GM12878 (cell line): ENCODE measurements around the gene LAMA5. TPM values are rescaled to one million over a fixed set of nuclear protein-coding genes. Genes with fewer than 3 reads are reported as not detected.
A peak's percentile ranks its signal among the peaks of the same experiment; 100 is the strongest.

ENCODE experiments used
- ATAC-seq: fragments of 200-7000 bp; cut with Tn5 transposase; 3 replicates; pipeline ENCODE4 v1.9.1; 2020; ENCODE audit warnings: mild to moderate bottlenecking, moderate library complexity
- BruUV-seq: library from RNA; stranded (reverse); fragments of 400-500 nt; replicated peaks from 2 replicates; lab custom pipeline; 2021; lab: Mats Ljungman, UMichigan
- CTCF ChIA-PET: fragments of 300-600 bp; sonication (Branson Sonifier 250); formaldehyde crosslinking; extraction: SDS; loops from one replicate; lab custom pipeline; 2021; ENCODE audit warnings: inconsistent platforms; lab: Yijun Ruan, JAX
- POLR2A ChIA-PET: fragments of 350-600 bp; formaldehyde crosslinking; extraction: SDS; loops from one replicate; lab custom pipeline; 2021; ENCODE audit warnings: inconsistent platforms; lab: Charles Lee
- RAD21 ChIA-PET: fragments of 300-600 bp; sonication (Branson Sonifier 250); formaldehyde crosslinking; loops from one replicate; lab custom pipeline; 2023; ENCODE audit warnings: antibody characterized with exemption; ENCODE audit not compliant: unreplicated experiment; lab: Charles Lee
- SMC1A ChIA-PET: fragments of 300-600 bp; sonication (Branson Sonifier 250); formaldehyde crosslinking; loops from one replicate; lab custom pipeline; 2023; ENCODE audit not compliant: unreplicated experiment, uncharacterized antibody; lab: Charles Lee
- DNase-seq: peaks from one replicate; pipeline ENCODE4 v3.0.0-alpha.2; 2011; ENCODE audit warnings: low read depth, low spot score
- FAIRE-seq: peaks from 3 replicates; lab custom pipeline; 2011; peaks lifted over from hg19 to GRCh38; lab: Jason Lieb, UNC
- H2AFZ ChIP-seq: 2 replicates; pipeline ENCODE4 v1.6.0; 2011; ENCODE audit warnings: low read depth, low read length, control low read depth; ENCODE audit not compliant: control insufficient read depth
- H3K27ac ChIP-seq: 2 replicates; pipeline ENCODE4 v1.5.1; 2011; ENCODE audit warnings: control low read depth; ENCODE audit not compliant: control insufficient read depth, insufficient read depth
- H3K27me3 ChIP-seq, 2 experiments: replicated peaks in 1 of 2; 2 replicates each; pipeline versions ENCODE4 v1.6.0 to v1.6.1; 2011; ENCODE audit warnings: low read length in 1 of 2; ENCODE audit not compliant: control insufficient read depth in 2 of 2, insufficient read depth in 2 of 2
- H3K36me3 ChIP-seq, 2 experiments: 2 replicates each; pipeline ENCODE4 v1.5.1; 2011; ENCODE audit warnings: low read length in 1 of 2; ENCODE audit not compliant: control insufficient read depth in 2 of 2, insufficient read depth in 2 of 2
- H3K4me1 ChIP-seq: 2 replicates; pipeline ENCODE4 v1.6.1; 2011; ENCODE audit warnings: mild to moderate bottlenecking, low read length, moderate library complexity, mixed read lengths; ENCODE audit not compliant: control insufficient read depth, insufficient read depth
- H3K4me2 ChIP-seq: 2 replicates; pipeline ENCODE4 v1.6.0; 2011; ENCODE audit warnings: control low read depth; ENCODE audit not compliant: control insufficient read depth, insufficient read depth
- H3K4me3 ChIP-seq: fragments of 200-600 bp; sonication (generic); 2 replicates; pipeline ENCODE4 v1.5.1; 2016
- H3K79me2 ChIP-seq: 2 replicates; pipeline ENCODE4 v1.6.0; 2011; ENCODE audit warnings: low read length; ENCODE audit not compliant: control insufficient read depth, insufficient read depth
- H3K9ac ChIP-seq: 2 replicates; pipeline ENCODE4 v1.8.0; 2011; ENCODE audit warnings: low read length, control low read depth, mixed read lengths; ENCODE audit not compliant: control insufficient read depth, insufficient read depth
- H3K9me3 ChIP-seq: replicated peaks from 3 replicates; pipeline ENCODE4 v1.5.1; 2011; ENCODE audit warnings: mild to moderate bottlenecking, low read length; ENCODE audit not compliant: control insufficient read depth, insufficient read depth
- H4K20me1 ChIP-seq: 2 replicates; pipeline ENCODE4 v1.6.0; 2011; ENCODE audit not compliant: control insufficient read depth, insufficient read depth
- CREB1 ChIP-seq: IDR thresholded peaks from 2 replicates; pipeline ENCODE4 v1.6.1; 2012; ENCODE audit warnings: low read depth, mild to moderate bottlenecking, inconsistent platforms
- CTCF ChIP-seq, 3 experiments: IDR thresholded peaks in 2 of 3; conservative IDR thresholded peaks in 1 of 3; 2 replicates each; pipeline ENCODE4 v1.5.1; 2011; ENCODE audit warnings: low read depth in 3 of 3, low read length in 3 of 3, mild to moderate bottlenecking in 3 of 3, control low read depth in 2 of 3, moderate library complexity in 2 of 3, inconsistent platforms in 1 of 3, mixed read lengths in 1 of 3; ENCODE audit not compliant: control insufficient read depth in 2 of 3, insufficient read depth in 1 of 3; ENCODE audit errors: extremely low read depth in 1 of 3
- E2F8 ChIP-seq: fragments of 450-650 bp; IDR thresholded peaks from 2 replicates; pipeline ENCODE4 v1.6.1; 2018; ENCODE audit warnings: mild to moderate bottlenecking, low read depth, moderate library complexity; ENCODE audit not compliant: partially characterized antibody
- GATAD2B ChIP-seq: fragments of 450-650 bp; conservative IDR thresholded peaks from 2 replicates; pipeline ENCODE4 v1.6.1; 2017; ENCODE audit warnings: low read depth, mild to moderate bottlenecking, moderate library complexity
- KDM1A ChIP-seq: fragments of 200-600 bp; sonication (generic); IDR thresholded peaks from 2 replicates; pipeline ENCODE4 v1.6.1; 2016; ENCODE audit warnings: borderline replicate concordance
- MXI1 ChIP-seq: fragments of 150-350 bp; IDR thresholded peaks from 2 replicates; pipeline ENCODE4 v1.6.1; 2011; ENCODE audit warnings: low read depth, mild to moderate bottlenecking, inconsistent platforms, low read length, improper control_type of control experiment
- NFYB ChIP-seq: IDR thresholded peaks from 2 replicates; pipeline ENCODE4 v1.6.1; 2011; ENCODE audit warnings: low read depth, mild to moderate bottlenecking, low read length, improper control_type of control experiment, moderate library complexity; ENCODE audit not compliant: insufficient read depth
- RAD21 ChIP-seq: IDR thresholded peaks from 2 replicates; pipeline ENCODE4 v1.6.1; 2011; ENCODE audit warnings: mild to moderate bottlenecking, low read depth, low read length, moderate library complexity; ENCODE audit not compliant: insufficient read depth
- RELB ChIP-seq: fragments of 450-650 bp; IDR thresholded peaks from 2 replicates; pipeline ENCODE4 v1.6.1; 2017; ENCODE audit warnings: low read depth, mild to moderate bottlenecking, moderate library complexity
- SMAD1 ChIP-seq: fragments of 450-650 bp; IDR thresholded peaks from 2 replicates; pipeline ENCODE4 v1.6.1; 2018; ENCODE audit warnings: mild to moderate bottlenecking, low read depth; ENCODE audit not compliant: partially characterized antibody
- TBL1XR1 ChIP-seq: IDR thresholded peaks from 2 replicates; pipeline ENCODE4 v1.6.1; 2012; ENCODE audit warnings: low read depth, low read length, improper control_type of control experiment
- TCF12 ChIP-seq: IDR thresholded peaks from 2 replicates; pipeline ENCODE4 v1.6.1; 2011; ENCODE audit warnings: low read depth, mild to moderate bottlenecking, low read length
- WGBS: methylation state at CpG from one replicate; pipeline ENCODE4 v1.1.6; 2016; ENCODE audit warnings: low lambda C conversion rate; ENCODE audit not compliant: insufficient replicate concordance, insufficient coverage; ENCODE audit errors: missing lambda C conversion rate; 5-methylcytosine and 5-hydroxymethylcytosine counted together
- in situ Hi-C: fragments of 300-500 bp; cut with MboI; formaldehyde crosslinking; loops from 9 replicates; pipeline ENCODE4 v1.14.3; 2018; ENCODE audit warnings: mixed read lengths
- intact Hi-C: fragments of 100-400 bp; cut with micrococcal nuclease; formaldehyde crosslinking; loops from one replicate; pipeline ENCODE4 v1.14.2; 2022; ENCODE audit not compliant: unreplicated experiment
- polyA plus RNA-seq, 11 experiments: library from polyadenylated mRNA; depleted of rRNA in 4 of 11; unstranded in 6 of 11; stranded (reverse) in 5 of 11; fragments of >200 nt; fragmentation: Nextera tagmentation in 4 of 11; fragmentation: Illumina TruSeq in 1 of 11; extraction: Ambion mirVana in 4 of 11; extraction: Trizol in 1 of 11; gene quantifications; 1 replicate in 1 of 11; 2 replicates in 10 of 11; pipeline versions ENCODE4 v1.2.1 to v1.2.3, GENCODE V29; 2011 to 2016; ENCODE audit warnings: inconsistent platforms in 2 of 11, missing spikeins in 2 of 11, low read depth in 1 of 11
- total RNA-seq, 4 experiments: library from RNA; depleted of rRNA in 3 of 4; stranded (reverse); fragments of >200 nt in 3 of 4; fragmentation: Illumina TruSeq in 1 of 4; extraction: Trizol in 1 of 4; gene quantifications; 2 replicates each; pipeline versions ENCODE4 v1.2.1 to v1.2.3, GENCODE V29; 2013 to 2021

Gene LAMA5
- total and polyA plus RNA-seq, 10 of the 15 experiments (the other 5 are each of a cell fraction or from before 2014, with no cell fraction given), result 0.09 to 3.1 (median 1.6) TPM; not detected in 3

GRCh38 chr20:62386383-62387218, 19.5 kb upstream of the LAMA5 start, which contains the start of gene RPS21:
Gene RPS21, plus strand, starts transcription at chr20:62387103. Its CDS starts 236 bp downstream, at chr20:62387339.
- H3K36me3 ChIP-seq, result peaks cover 9 to 12% of the 10 kb centered on the region in 2 experiments
- H3K79me2 ChIP-seq, result peaks cover 48% of the 10 kb centered on the region
- TSS peak; percentile 90 for BruUV-seq
- H3K4me1 ChIP-seq, result peaks cover 4% of the 10 kb centered on the region
- H3K4me3 ChIP-seq, result peak within 1 kb of the TSS; percentile 100
- WGBS, result under 1% methylated on average over 65 of the region's 83 CpGs
- no peaks in the 10 kb centered on the region for H4K20me1 ChIP-seq
- FAIRE-seq (peak; percentile 90), DNase-seq (peak; percentile 54), ATAC-seq (peak; percentile 92)
- in situ Hi-C loops, result loop anchor here (25.0 kb wide), 1 partner anchor 374 kb away; no protein-coding TSS in a partner anchor
- peak within 1 kb of the TSS; percentile 99 for H3K9ac ChIP-seq
- H3K4me2 ChIP-seq, result peak within 1 kb of the TSS; percentile 85
- ChIA-PET CTCF (interaction anchor here (1.1 to 5.2 kb wide), 2 partner anchors 83 to 86 kb away, joined by 3 to 38 read pairs; partner anchors contain the start of gene ADRM1), SMC1A (interaction anchor here (1.0 to 1.3 kb wide), 3 partner anchors 23 to 86 kb away, joined by 3 read pairs; no protein-coding TSS in a partner anchor), POLR2A (interaction anchor here (0.6 to 1.1 kb wide), 4 partner anchors 23 to 886 kb away, joined by 3 to 5 read pairs (median 4); partner anchors contain the start of genes ARFGAP1 and SLCO4A1), RAD21 (interaction anchor here (0.6 to 1.5 kb wide), 3 partner anchors 10 to 418 kb away, joined by 3 to 6 read pairs (median 4); partner anchors contain the start of gene OGFR)
- H3K27ac ChIP-seq, result peak within 1 kb of the TSS; percentile 93
- no peaks in the 10 kb centered on the region for H3K9me3 ChIP-seq
- intact Hi-C loops, result loop anchor here (1.0 to 10.0 kb wide), 5 partner anchors 84 to 372 kb away; partner anchors contain the start of genes ADRM1, LSM14B and MTG2
- H2AFZ ChIP-seq, result peak within 1 kb of the TSS; percentile 75
- H3K27me3 ChIP-seq, result no peaks in the 10 kb centered on the region
- TF ChIP-seq KDM1A (no peak), SMAD1 (no peak), MXI1 (peak; percentile 71; the same call in 1 of the 2 replicates), RELB (no peak), GATAD2B (peak; percentile 60; the same call in 1 of the 2 replicates), CTCF (IDR thresholded peaks at IDR 0.05 in 2 of 3, conservative IDR thresholded peaks at IDR 0.05 in 1 of 3; ENCODE audit: control insufficient read depth in 2 of 3, extremely low read depth in 1 of 3, insufficient read depth in 1 of 3, low read depth in 3 of 3, low read length in 3 of 3) (no peak), CREB1 (peak; percentile 86), NFYB (no peak), E2F8 (no peak), RAD21 (no peak), TBL1XR1 (peak; percentile 38; the same call in 1 of the 2 replicates), TCF12 (peak; percentile 80)
